Measurements from ENCODE around the gene PGM2L1. TPM values are rescaled to one million over a fixed set of nuclear protein-coding genes. Genes with fewer than 3 reads are reported as not detected.
"Not testable (repeated sequence)": the region's sequence is repeated elsewhere in the genome, so short reads cannot be mapped to it uniquely, and the experiment has no call there.

PGM2L1 gene
- total and polyA plus RNA-seq, 5 donors from 2014 or later = 5.9 to 16.8 (median 7.3) TPM

GRCh38 chr11:74417379-74417804 is 19.2 kb upstream of the PGM2L1 start:
- Mint-ChIP-seq H3K36me3 (no peaks in the 10 kb centered on the region), H3K9me3 (no peaks in the 10 kb centered on the region), H3K4me3 (peak overlapping the region in 2 of 4 donors; percentile 1 to 3), H3K27ac (peak overlapping the region; percentile 18 to 88 (median 70)), H3K4me1 (peaks cover 0 to 31% (median 17%) of the 10 kb centered on the region in 4 donors), H3K27me3 (peaks cover 7% of the 10 kb centered on the region)
- H3K4me1 ChIP-seq (ENCODE audit: control insufficient read depth, insufficient read depth, low read length, poor library complexity, severe bottlenecking) = peaks cover 22% of the 10 kb centered on the region
- DNase-seq (peak in 2 of 3 donors; percentile 51 to 54), ATAC-seq (ENCODE audit: low read depth in 2 of 2) (peak in 1 of 2 donors; percentile 34)
- H3K9me3 ChIP-seq (ENCODE audit: control insufficient read depth in 2 of 2, low read length in 2 of 2) = no peaks in the 10 kb centered on the region
- no peaks in the 10 kb centered on the region for H3K27me3 ChIP-seq (ENCODE audit: control insufficient read depth, insufficient read depth, low read length)
- no peaks in the 10 kb centered on the region for H3K36me3 ChIP-seq (ENCODE audit: control insufficient read depth, insufficient read depth, low read length)
- peak overlapping the region; percentile 21 for H3K4me3 ChIP-seq (ENCODE audit: low read depth, low read length)
- peak overlapping the region; percentile 24 for H3K27ac ChIP-seq (ENCODE audit: insufficient read depth, low read length, poor library complexity, severe bottlenecking)

- not testable (repeated sequence) for H3K4me3 Mint-ChIP-seq
Measured at GRCh38 chr11:74416974-74417373, 18.7 kb upstream of the PGM2L1 start.

GRCh38 chr11:74412733-74413359 is 14.6 kb upstream of the PGM2L1 start:
- Mint-ChIP-seq H3K36me3 (no peaks in the 10 kb centered on the region), H3K27ac (no peak overlapping the region), H3K4me3 (no peak overlapping the region), H3K9me3 (no peaks in the 10 kb centered on the region), H3K4me1 (peaks cover 0 to 24% (median 11%) of the 10 kb centered on the region in 4 donors), H3K27me3 (peaks cover 10% of the 10 kb centered on the region)
- Histone ChIP-seq H3K4me1 (ENCODE audit: control insufficient read depth, insufficient read depth, low read length, poor library complexity, severe bottlenecking) (peaks cover 13% of the 10 kb centered on the region), H3K27me3 (ENCODE audit: control insufficient read depth, insufficient read depth, low read length) (no peaks in the 10 kb centered on the region), H3K9me3 (ENCODE audit: control insufficient read depth in 2 of 2, low read length in 2 of 2) (no peaks in the 10 kb centered on the region), H3K36me3 (ENCODE audit: control insufficient read depth, insufficient read depth, low read length) (no peaks in the 10 kb centered on the region), H3K4me3 (ENCODE audit: low read depth, low read length) (no peak overlapping the region), H3K27ac (ENCODE audit: insufficient read depth, low read length, poor library complexity, severe bottlenecking) (no peak overlapping the region)
- ATAC-seq (ENCODE audit: low read depth in 2 of 2) (no peak), DNase-seq (no peak)

More at GRCh38 chr11:74416974-74417373, 18.7 kb upstream of the PGM2L1 start:
- Mint-ChIP-seq H3K4me1 (peaks cover 0 to 32% (median 17%) of the 10 kb centered on the region in 4 donors), H3K27me3 (peaks cover 10% of the 10 kb centered on the region), H3K27ac (peak overlapping the region in 2 of 3 donors; percentile 18 to 33)
- not testable (repeated sequence) for H3K9me3 ChIP-seq (ENCODE audit: control insufficient read depth in 2 of 2, low read length in 2 of 2); H3K27me3 ChIP-seq (ENCODE audit: control insufficient read depth, insufficient read depth, low read length); H3K36me3 Mint-ChIP-seq; H3K9me3 Mint-ChIP-seq; ATAC-seq (ENCODE audit: low read depth in 2 of 2); DNase-seq; H3K4me3 ChIP-seq (ENCODE audit: low read depth, low read length); H3K36me3 ChIP-seq (ENCODE audit: control insufficient read depth, insufficient read depth, low read length)
- H3K27ac ChIP-seq (ENCODE audit: insufficient read depth, low read length, poor library complexity, severe bottlenecking) = peak overlapping the region; percentile 7
- H3K4me1 ChIP-seq (ENCODE audit: control insufficient read depth, insufficient read depth, low read length, poor library complexity, severe bottlenecking) = peaks cover 22% of the 10 kb centered on the region

GRCh38 chr11:74412321-74412720 is 14.1 kb upstream of the PGM2L1 start:
- ATAC-seq (ENCODE audit: low read depth in 2 of 2) (no peak), DNase-seq (no peak)
- Mint-ChIP-seq H3K27ac (no peak overlapping the region), H3K4me1 (peaks cover 0 to 18% (median 7%) of the 10 kb centered on the region in 4 donors), H3K36me3 (no peaks in the 10 kb centered on the region), H3K9me3 (no peaks in the 10 kb centered on the region), H3K27me3 (peaks cover 10% of the 10 kb centered on the region), H3K4me3 (no peak overlapping the region)
- Histone ChIP-seq H3K4me3 (ENCODE audit: low read depth, low read length) (no peak overlapping the region), H3K27me3 (ENCODE audit: control insufficient read depth, insufficient read depth, low read length) (no peaks in the 10 kb centered on the region), H3K9me3 (ENCODE audit: control insufficient read depth in 2 of 2, low read length in 2 of 2) (no peaks in the 10 kb centered on the region), H3K36me3 (ENCODE audit: control insufficient read depth, insufficient read depth, low read length) (no peaks in the 10 kb centered on the region), H3K27ac (ENCODE audit: insufficient read depth, low read length, poor library complexity, severe bottlenecking) (no peak overlapping the region), H3K4me1 (ENCODE audit: control insufficient read depth, insufficient read depth, low read length, poor library complexity, severe bottlenecking) (peaks cover 8% of the 10 kb centered on the region)

GRCh38 chr11:74409633-74410032 is 11.4 kb upstream of the PGM2L1 start:
- no peak for DNase-seq
- H3K27me3 Mint-ChIP-seq = peaks cover 10% of the 10 kb centered on the region
- no peaks in the 10 kb centered on the region for H3K36me3 Mint-ChIP-seq
- peak overlapping the region in 1 of 4 donors; percentile 78 for H3K4me3 Mint-ChIP-seq
- Histone ChIP-seq H3K27ac (ENCODE audit: insufficient read depth, low read length, poor library complexity, severe bottlenecking) (no peak overlapping the region), H3K4me3 (ENCODE audit: low read depth, low read length) (no peak overlapping the region), H3K4me1 (ENCODE audit: control insufficient read depth, insufficient read depth, low read length, poor library complexity, severe bottlenecking) (no peaks in the 10 kb centered on the region), H3K27me3 (ENCODE audit: control insufficient read depth, insufficient read depth, low read length) (no peaks in the 10 kb centered on the region), H3K36me3 (ENCODE audit: control insufficient read depth, insufficient read depth, low read length) (no peaks in the 10 kb centered on the region), H3K9me3 (ENCODE audit: control insufficient read depth in 2 of 2, low read length in 2 of 2) (no peaks in the 10 kb centered on the region)
- H3K9me3 Mint-ChIP-seq = no peaks in the 10 kb centered on the region
- no peak for ATAC-seq (ENCODE audit: low read depth in 2 of 2)
- peaks cover 0 to 5% (median 0%) of the 10 kb centered on the region in 4 donors for H3K4me1 Mint-ChIP-seq
- no peak overlapping the region for H3K27ac Mint-ChIP-seq

GRCh38 chr11:74403607-74404321 is 5.5 kb upstream of the PGM2L1 start:
- Histone ChIP-seq H3K27me3 (ENCODE audit: control insufficient read depth, insufficient read depth, low read length) (no peaks in the 10 kb centered on the region), H3K36me3 (ENCODE audit: control insufficient read depth, insufficient read depth, low read length) (no peaks in the 10 kb centered on the region), H3K4me3 (ENCODE audit: low read depth, low read length) (no peak overlapping the region), H3K4me1 (ENCODE audit: control insufficient read depth, insufficient read depth, low read length, poor library complexity, severe bottlenecking) (no peaks in the 10 kb centered on the region), H3K27ac (ENCODE audit: insufficient read depth, low read length, poor library complexity, severe bottlenecking) (no peak overlapping the region), H3K9me3 (ENCODE audit: control insufficient read depth in 2 of 2, low read length in 2 of 2) (no peaks in the 10 kb centered on the region)
- no peak for DNase-seq
- H3K27ac Mint-ChIP-seq = no peak overlapping the region
- H3K4me1 Mint-ChIP-seq = peaks cover 0 to 8% (median 6%) of the 10 kb centered on the region in 4 donors
- H3K27me3 Mint-ChIP-seq = no peaks in the 10 kb centered on the region
- no peak overlapping the region for H3K4me3 Mint-ChIP-seq
- no peaks in the 10 kb centered on the region for H3K36me3 Mint-ChIP-seq
- ATAC-seq (ENCODE audit: low read depth in 2 of 2) = no peak
- H3K9me3 Mint-ChIP-seq = no peaks in the 10 kb centered on the region

- Mint-ChIP-seq H3K4me3 (peak overlapping the region in 2 of 4 donors; percentile 17 to 95), H3K27ac (no peak overlapping the region), H3K9me3 (no peaks in the 10 kb centered on the region), H3K36me3 (no peaks in the 10 kb centered on the region), H3K4me1 (peaks cover 5 to 23% (median 16%) of the 10 kb centered on the region in 4 donors), H3K27me3 (no peaks in the 10 kb centered on the region)
- peaks cover 18% of the 10 kb centered on the region for H3K4me1 ChIP-seq (ENCODE audit: control insufficient read depth, insufficient read depth, low read length, poor library complexity, severe bottlenecking)
- H3K27ac ChIP-seq (ENCODE audit: insufficient read depth, low read length, poor library complexity, severe bottlenecking) = no peak overlapping the region
- no peak overlapping the region for H3K4me3 ChIP-seq (ENCODE audit: low read depth, low read length)
- no peaks in the 10 kb centered on the region for H3K36me3 ChIP-seq (ENCODE audit: control insufficient read depth, insufficient read depth, low read length)
- ATAC-seq (ENCODE audit: low read depth in 2 of 2) (no peak), DNase-seq (no peak)
- no peaks in the 10 kb centered on the region for H3K27me3 ChIP-seq (ENCODE audit: control insufficient read depth, insufficient read depth, low read length)
- H3K9me3 ChIP-seq (ENCODE audit: control insufficient read depth in 2 of 2, low read length in 2 of 2) = no peaks in the 10 kb centered on the region
Measured at GRCh38 chr11:74400606-74401005, 2.4 kb upstream of the PGM2L1 start.
